ACC112 (cell line): ENCODE measurements around the gene RNGTT.

Source experiments
- H2AFZ ChIP-seq: fragments of 200-600 bp; sonication (generic); one replicate; pipeline ENCODE4 v1.6.0; 2017; ENCODE audit warnings: antibody characterized with exemption, low read length; ENCODE audit not compliant: unreplicated experiment
- H3K27ac ChIP-seq: fragments of 200-600 bp; sonication (generic); 2 replicates; pipeline ENCODE4 v1.5.1; 2014; ENCODE audit warnings: low read depth, mild to moderate bottlenecking, antibody characterized with exemption, low read length, moderate library complexity
- H3K27me3 ChIP-seq: fragments of 200-600 bp; sonication (generic); 2 replicates; pipeline ENCODE4 v1.6.1; 2014; ENCODE audit warnings: mild to moderate bottlenecking, antibody characterized with exemption, low read length, moderate library complexity, mixed read lengths; ENCODE audit not compliant: insufficient read depth
- H3K36me3 ChIP-seq: fragments of 200-600 bp; sonication (generic); 2 replicates; pipeline ENCODE4 v1.6.1; 2016; ENCODE audit warnings: mild to moderate bottlenecking, antibody characterized with exemption, low read length, moderate library complexity, mixed read lengths; ENCODE audit not compliant: insufficient read depth
- H3K4me1 ChIP-seq: fragments of 200-600 bp; sonication (generic); one replicate; pipeline ENCODE4 v1.6.1; 2016; ENCODE audit warnings: low read length, mixed read lengths; ENCODE audit not compliant: insufficient read depth, unreplicated experiment, control insufficient read depth
- H3K4me3 ChIP-seq: fragments of 200-600 bp; sonication (generic); 2 replicates; pipeline ENCODE4 v1.5.1; 2014; ENCODE audit warnings: mild to moderate bottlenecking, low read depth, low read length
- H3K79me2 ChIP-seq: fragments of 200-600 bp; sonication (generic); one replicate; pipeline ENCODE4 v1.6.0; 2016; ENCODE audit warnings: low read length; ENCODE audit not compliant: control insufficient read depth, unreplicated experiment, insufficient read depth

RNGTT gene

GRCh38 chr6:88637761-88638545 is 325.5 kb downstream of the RNGTT start:
- no peaks in the 10 kb centered on the region for H3K27me3 ChIP-seq
- no peaks in the 10 kb centered on the region for H3K79me2 ChIP-seq
- no peak overlapping the region for H2AFZ ChIP-seq
- no peaks in the 10 kb centered on the region for H3K36me3 ChIP-seq
- H3K27ac ChIP-seq = no peak overlapping the region
- H3K4me3 ChIP-seq = no peak overlapping the region
- H3K4me1 ChIP-seq = peaks cover 11% of the 10 kb centered on the region

GRCh38 chr6:88636871-88637270 is 326.5 kb downstream of the RNGTT start:
- Histone ChIP-seq H3K27ac (no peak overlapping the region), H3K4me3 (no peak overlapping the region)

GRCh38 chr6:88633782-88634181 is 329.6 kb downstream of the RNGTT start:
- peaks cover 3% of the 10 kb centered on the region for H3K4me1 ChIP-seq
- H2AFZ ChIP-seq = no peak overlapping the region
- no peak overlapping the region for H3K27ac ChIP-seq
- H3K79me2 ChIP-seq = no peaks in the 10 kb centered on the region
- H3K27me3 ChIP-seq = no peaks in the 10 kb centered on the region
- no peak overlapping the region for H3K4me3 ChIP-seq
- no peaks in the 10 kb centered on the region for H3K36me3 ChIP-seq

More at GRCh38 chr6:88636871-88637270, 326.5 kb downstream of the RNGTT start:
- Histone ChIP-seq H2AFZ (no peak overlapping the region), H3K4me1 (peaks cover 11% of the 10 kb centered on the region), H3K79me2 (no peaks in the 10 kb centered on the region), H3K27me3 (no peaks in the 10 kb centered on the region), H3K36me3 (no peaks in the 10 kb centered on the region)

- Histone ChIP-seq H3K27ac (no peak overlapping the region), H3K4me1 (peaks cover 3% of the 10 kb centered on the region), H3K79me2 (no peaks in the 10 kb centered on the region), H2AFZ (no peak overlapping the region), H3K4me3 (no peak overlapping the region), H3K36me3 (no peaks in the 10 kb centered on the region), H3K27me3 (no peaks in the 10 kb centered on the region)
These were observed 331.6 kb downstream of the RNGTT start for GRCh38 chr6:88631830-88632229.

GRCh38 chr6:88629838-88630494 is 333.5 kb downstream of the RNGTT start:
- Histone ChIP-seq H3K27ac (no peak overlapping the region), H3K4me1 (peaks cover 3% of the 10 kb centered on the region), H3K36me3 (no peaks in the 10 kb centered on the region), H2AFZ (no peak overlapping the region), H3K27me3 (no peaks in the 10 kb centered on the region), H3K4me3 (no peak overlapping the region), H3K79me2 (no peaks in the 10 kb centered on the region)

GRCh38 chr6:88626460-88626859 is 337.0 kb downstream of the RNGTT start:
- Histone ChIP-seq H3K4me1 (no peaks in the 10 kb centered on the region), H3K27me3 (no peaks in the 10 kb centered on the region), H3K4me3 (no peak overlapping the region), H3K79me2 (no peaks in the 10 kb centered on the region), H3K36me3 (no peaks in the 10 kb centered on the region), H3K27ac (no peak overlapping the region), H2AFZ (no peak overlapping the region)

GRCh38 chr6:88623531-88623930 is 339.9 kb downstream of the RNGTT start:
- Histone ChIP-seq H3K27me3 (no peaks in the 10 kb centered on the region), H3K79me2 (no peaks in the 10 kb centered on the region)

GRCh38 chr6:88619951-88620350 is 343.5 kb downstream of the RNGTT start:
- Histone ChIP-seq H3K27ac (no peak overlapping the region), H2AFZ (no peak overlapping the region), H3K27me3 (no peaks in the 10 kb centered on the region), H3K36me3 (no peaks in the 10 kb centered on the region), H3K4me1 (no peaks in the 10 kb centered on the region), H3K79me2 (no peaks in the 10 kb centered on the region), H3K4me3 (no peak overlapping the region)

More at GRCh38 chr6:88623531-88623930, 339.9 kb downstream of the RNGTT start:
- H3K4me3 ChIP-seq = no peak overlapping the region
- no peak overlapping the region for H2AFZ ChIP-seq
- H3K4me1 ChIP-seq = no peaks in the 10 kb centered on the region
- H3K27ac ChIP-seq = no peak overlapping the region
- H3K36me3 ChIP-seq = no peaks in the 10 kb centered on the region

- Histone ChIP-seq H3K4me1 (no peaks in the 10 kb centered on the region), H3K4me3 (no peak overlapping the region), H3K27me3 (no peaks in the 10 kb centered on the region), H3K27ac (no peak overlapping the region), H3K36me3 (no peaks in the 10 kb centered on the region), H3K79me2 (no peaks in the 10 kb centered on the region), H2AFZ (no peak overlapping the region)
These were observed 347.0 kb downstream of the RNGTT start for GRCh38 chr6:88616380-88616779.

GRCh38 chr6:88614316-88614877 is 349.0 kb downstream of the RNGTT start:
- Histone ChIP-seq H3K27me3 (no peaks in the 10 kb centered on the region), H3K36me3 (no peaks in the 10 kb centered on the region), H3K79me2 (no peaks in the 10 kb centered on the region), H3K4me1 (no peaks in the 10 kb centered on the region), H2AFZ (no peak overlapping the region), H3K27ac (no peak overlapping the region), H3K4me3 (no peak overlapping the region)

- no peak overlapping the region for H3K27ac ChIP-seq
- no peak overlapping the region for H3K4me3 ChIP-seq
- H3K79me2 ChIP-seq = no peaks in the 10 kb centered on the region
- no peak overlapping the region for H2AFZ ChIP-seq
- no peaks in the 10 kb centered on the region for H3K27me3 ChIP-seq
- no peaks in the 10 kb centered on the region for H3K36me3 ChIP-seq
- H3K4me1 ChIP-seq = no peaks in the 10 kb centered on the region
These were observed 350.8 kb downstream of the RNGTT start for GRCh38 chr6:88612631-88613030.
